ENCODE measurements around the gene LARP7.
"Not testable (repeated sequence)": the region's sequence is repeated elsewhere in the genome, so short reads cannot be mapped to it uniquely, and the experiment has no call there.

LARP7 gene

GRCh38 chr4:112636688-112637551 is at the start of gene LARP7, which contains the start of gene ZGRF1:
Gene LARP7, plus strand, starts transcription at chr4:112637143. Its CDS starts 7,527 bp downstream, at chr4:112644670.
Gene ZGRF1, minus strand, starts transcription at chr4:112636909. Its CDS starts 3,733 bp downstream, at chr4:112633176.
- DNase-seq = peak; percentile 96 to 100 (median 99)

- DNase-seq = no peak
Measured at GRCh38 chr4:112589206-112589605, 47.7 kb upstream of the LARP7 start.

- DNase-seq = no peak
Measured at GRCh38 chr4:112591593-112591992, 45.4 kb upstream of the LARP7 start.

- no peak for DNase-seq
Measured at GRCh38 chr4:112592717-112593116, 44.2 kb upstream of the LARP7 start.

- DNase-seq = no peak
Measured at GRCh38 chr4:112593438-112594133, 43.4 kb upstream of the LARP7 start.

GRCh38 chr4:112594993-112595392 is 42.0 kb upstream of the LARP7 start:
- DNase-seq = no peak

GRCh38 chr4:112604589-112604988 is 32.4 kb upstream of the LARP7 start:
- peak in 8 of 14 donors; percentile 1 to 7 (median 3) for DNase-seq

GRCh38 chr4:112612814-112613213 is 24.1 kb upstream of the LARP7 start:
- DNase-seq = not testable (repeated sequence)

GRCh38 chr4:112616984-112617383 is 20.0 kb upstream of the LARP7 start:
- DNase-seq = no peak

- DNase-seq = no peak
Measured at GRCh38 chr4:112626228-112626627, 10.7 kb upstream of the LARP7 start.

- peak in 1 of 14 donors; percentile 13 for DNase-seq
Measured at GRCh38 chr4:112633477-112634235, 3.3 kb upstream of the LARP7 start.

- DNase-seq = no peak
Measured at GRCh38 chr4:112637552-112637866, 566 bp downstream of the LARP7 start.

- DNase-seq = no peak
Measured at GRCh38 chr4:112642526-112642925, 5.6 kb downstream of the LARP7 start.

- DNase-seq = not testable (repeated sequence)
Measured at GRCh38 chr4:112644595-112645535, 7.9 kb downstream of the LARP7 start.

- DNase-seq = no peak
Measured at GRCh38 chr4:112645541-112646329, 8.8 kb downstream of the LARP7 start.

GRCh38 chr4:112646632-112647537 is 9.9 kb downstream of the LARP7 start:
- no peak for DNase-seq

- no peak for DNase-seq
Measured at GRCh38 chr4:112647785-112648184, 10.8 kb downstream of the LARP7 start.

- no peak for DNase-seq
Measured at GRCh38 chr4:112648263-112649054, 11.5 kb downstream of the LARP7 start.

- no peak for DNase-seq
Measured at GRCh38 chr4:112649055-112649408, 12.1 kb downstream of the LARP7 start.

Data from C1 segment of cervical spinal cord (tissue), 14 donors.